Measurements from ENCODE around the gene ADIPOR2.

ADIPOR2 gene

DNA sequence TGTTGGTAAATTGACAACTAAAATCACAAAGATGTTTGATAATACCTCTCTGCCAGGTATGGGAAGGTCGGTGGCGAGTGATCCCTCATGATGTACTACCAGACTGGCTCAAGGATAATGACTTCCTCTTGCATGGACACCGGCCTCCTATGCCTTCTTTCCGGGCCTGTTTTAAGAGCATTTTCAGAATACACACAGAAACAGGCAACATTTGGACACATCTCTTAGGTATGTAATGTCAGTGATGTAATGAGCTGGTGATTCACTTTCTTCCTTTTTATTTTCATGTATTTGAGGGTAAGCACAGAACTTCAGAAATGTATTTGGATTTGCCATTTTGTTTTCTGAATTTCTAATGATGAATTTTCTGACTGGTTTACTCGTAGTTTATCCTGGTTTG is 86.9 kb downstream of the ADIPOR2 start:
- no peak for DNase-seq

DNA sequence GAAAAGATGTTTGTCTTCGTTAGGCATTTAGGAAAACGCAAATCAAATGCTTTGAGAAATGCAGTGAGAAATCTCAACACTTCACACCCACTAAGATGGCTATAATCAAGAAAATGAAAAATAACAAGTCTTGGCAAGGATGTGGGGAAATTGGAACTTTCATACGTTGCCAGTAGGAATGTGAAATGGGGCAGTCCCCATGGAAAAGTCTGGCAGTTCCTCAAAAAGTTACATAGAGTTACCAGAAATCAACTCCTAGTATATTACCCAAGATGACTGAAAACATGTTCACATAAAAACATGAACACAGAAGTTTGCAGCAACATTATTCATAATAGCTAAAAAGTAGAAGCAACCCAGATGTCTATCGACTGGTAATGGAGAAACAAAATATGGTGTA is 88.0 kb downstream of the ADIPOR2 start:
- no peak for DNase-seq

DNA sequence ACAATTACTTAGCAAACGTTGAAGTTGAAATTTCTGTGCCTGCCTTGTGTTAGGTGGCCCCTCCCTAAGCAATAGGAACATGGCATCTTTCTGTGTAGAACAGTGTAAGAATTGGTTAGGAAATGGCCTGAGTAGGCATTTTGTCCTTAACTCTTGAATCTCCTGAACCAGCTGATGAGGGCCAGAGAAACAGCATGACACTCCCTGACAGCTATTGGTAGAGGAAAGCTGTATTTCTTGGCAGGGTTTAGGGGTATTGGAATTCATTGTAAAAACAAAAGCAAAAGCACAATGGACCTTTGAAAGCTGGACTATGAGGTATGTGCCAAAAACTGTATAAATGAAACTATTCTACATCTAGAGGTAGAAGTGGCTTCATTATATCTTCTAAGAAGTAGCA is 88.9 kb downstream of the ADIPOR2 start:
- no peak for DNase-seq

DNA sequence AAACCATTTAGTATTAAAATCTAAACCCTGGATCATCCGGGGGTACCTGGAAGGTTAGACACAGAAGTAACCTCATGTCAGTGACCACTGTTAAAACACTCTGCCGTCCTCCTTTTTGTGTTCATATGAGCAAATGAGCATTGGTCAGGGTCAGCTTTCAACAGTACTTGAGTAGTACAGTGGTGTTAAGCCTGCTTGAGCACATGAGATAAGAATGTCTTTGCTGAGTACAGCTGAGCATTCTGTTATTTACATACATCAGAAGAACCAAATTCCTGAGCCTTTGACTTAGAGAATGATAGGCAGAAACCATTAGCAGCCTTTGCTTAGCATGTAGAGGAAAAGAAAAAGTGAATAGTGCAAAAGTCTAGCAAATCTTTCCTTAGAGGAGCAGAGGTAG is 90.9 kb downstream of the ADIPOR2 start:
- DNase-seq, result no peak

DNA sequence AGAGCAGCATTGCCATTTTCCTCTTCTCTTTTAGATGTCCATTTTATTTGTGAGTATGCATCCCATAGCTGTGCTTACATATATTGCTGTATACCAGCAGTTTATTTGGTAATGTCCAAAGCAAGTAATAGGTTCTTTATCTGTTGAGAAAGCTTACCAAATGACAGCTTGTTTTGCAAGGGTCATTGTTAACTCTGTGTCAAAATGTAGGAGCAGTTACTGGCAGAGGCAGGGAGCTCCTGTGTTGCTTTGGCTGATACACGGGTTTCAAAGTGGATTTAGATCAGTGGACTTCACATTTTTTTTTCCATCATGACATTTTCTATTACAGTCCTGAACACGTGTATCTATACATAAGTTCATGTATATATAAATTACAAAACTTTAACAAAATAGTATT is 91.3 kb downstream of the ADIPOR2 start:
- no peak for DNase-seq

DNA sequence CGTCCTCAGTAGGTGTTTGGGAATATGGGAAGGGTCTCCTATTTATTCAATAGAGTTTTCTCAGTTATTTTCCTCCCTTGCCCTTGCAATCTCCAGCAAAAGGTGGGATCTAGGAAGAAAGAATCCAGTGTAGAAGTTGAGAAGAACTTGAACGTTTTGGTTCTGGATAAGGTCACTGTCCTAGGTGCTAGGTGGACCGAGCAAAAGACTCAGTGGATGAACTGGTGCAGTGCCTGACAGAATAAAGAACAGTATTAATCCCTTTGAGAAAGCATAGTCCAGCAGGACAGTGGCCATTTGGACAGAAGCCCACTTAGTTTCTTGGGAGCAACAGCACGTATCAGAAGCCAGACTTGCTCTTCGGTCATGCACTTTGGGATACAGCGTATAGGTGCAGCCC is 96.8 kb downstream of the ADIPOR2 start:
- no peak for DNase-seq

DNA sequence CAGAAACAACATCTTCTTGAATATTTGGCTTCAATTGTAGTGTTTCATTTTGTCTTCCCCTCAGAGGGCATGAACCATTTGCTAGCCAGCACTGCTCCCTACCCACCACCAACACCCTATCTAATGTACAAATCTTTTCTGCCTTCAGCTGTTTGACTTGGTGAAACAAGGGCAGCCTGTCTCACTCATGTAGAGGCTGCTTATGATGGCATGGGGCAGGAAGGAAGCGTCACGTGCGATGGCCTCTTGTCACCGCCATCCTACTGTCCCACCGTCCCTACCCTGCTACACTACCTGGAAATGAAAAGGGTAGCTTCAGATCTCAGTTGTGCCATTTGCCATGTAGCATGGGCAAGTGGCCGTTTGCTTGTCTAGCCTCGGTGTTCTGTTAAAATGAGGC is 99.6 kb downstream of the ADIPOR2 start:
- DNase-seq, result no peak

DNA sequence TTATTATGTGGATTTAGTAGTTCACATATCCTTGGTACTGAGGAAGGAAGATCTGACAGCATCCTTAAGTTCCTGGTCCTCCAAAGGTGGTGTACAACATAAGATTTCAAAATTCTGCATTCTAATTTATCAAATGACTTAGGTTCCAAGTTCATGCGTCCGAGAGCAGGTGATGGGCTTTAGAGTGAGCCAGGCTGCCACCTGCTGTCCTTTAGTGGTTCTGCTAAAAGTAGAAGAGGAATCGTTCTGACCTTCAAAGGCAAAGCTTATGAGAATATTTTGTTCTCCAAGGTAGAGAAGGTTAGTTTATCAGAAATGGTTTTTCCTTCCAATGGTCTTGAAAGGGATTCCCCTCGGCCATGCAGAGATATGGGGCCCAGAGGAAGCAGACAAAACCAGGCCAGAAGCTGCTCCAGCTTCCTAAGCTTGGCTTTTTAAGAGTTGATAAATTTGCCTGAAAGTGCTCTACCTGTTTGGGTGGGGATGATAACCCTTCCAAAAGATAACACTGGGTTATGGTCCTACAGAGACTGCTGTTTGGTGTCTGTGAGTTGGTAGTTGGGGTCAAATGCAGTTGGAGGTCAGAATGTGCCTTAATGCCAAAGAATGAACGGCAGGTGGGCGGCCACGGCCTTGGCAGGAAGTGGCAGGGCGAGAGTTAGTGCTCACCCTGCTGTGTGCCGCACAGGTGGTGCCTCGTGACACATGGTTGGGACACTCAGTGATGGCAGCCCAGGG is 100.4 kb downstream of the ADIPOR2 start:
- peak; percentile 78 for DNase-seq

DNA sequence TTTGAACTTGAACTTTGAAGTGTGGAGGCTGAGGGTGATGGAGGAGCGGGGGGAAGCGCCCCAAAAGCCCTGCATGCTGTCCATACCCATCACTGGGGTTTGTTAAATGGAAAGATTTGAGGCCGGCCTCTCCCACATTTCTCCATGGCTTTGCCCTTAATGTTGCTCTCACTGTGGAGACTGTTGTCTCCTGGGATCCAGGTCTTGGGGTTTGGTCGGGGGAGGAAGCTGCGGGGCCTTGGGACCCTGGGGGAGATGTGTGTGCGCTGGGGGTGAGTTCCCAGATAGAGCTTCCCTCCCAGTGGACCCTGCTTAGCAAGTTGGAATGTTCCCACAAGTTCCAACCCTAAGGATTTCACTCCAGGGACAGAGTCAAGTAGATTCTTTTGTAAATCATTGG is 101.5 kb downstream of the ADIPOR2 start:
- DNase-seq, result no peak

DNA sequence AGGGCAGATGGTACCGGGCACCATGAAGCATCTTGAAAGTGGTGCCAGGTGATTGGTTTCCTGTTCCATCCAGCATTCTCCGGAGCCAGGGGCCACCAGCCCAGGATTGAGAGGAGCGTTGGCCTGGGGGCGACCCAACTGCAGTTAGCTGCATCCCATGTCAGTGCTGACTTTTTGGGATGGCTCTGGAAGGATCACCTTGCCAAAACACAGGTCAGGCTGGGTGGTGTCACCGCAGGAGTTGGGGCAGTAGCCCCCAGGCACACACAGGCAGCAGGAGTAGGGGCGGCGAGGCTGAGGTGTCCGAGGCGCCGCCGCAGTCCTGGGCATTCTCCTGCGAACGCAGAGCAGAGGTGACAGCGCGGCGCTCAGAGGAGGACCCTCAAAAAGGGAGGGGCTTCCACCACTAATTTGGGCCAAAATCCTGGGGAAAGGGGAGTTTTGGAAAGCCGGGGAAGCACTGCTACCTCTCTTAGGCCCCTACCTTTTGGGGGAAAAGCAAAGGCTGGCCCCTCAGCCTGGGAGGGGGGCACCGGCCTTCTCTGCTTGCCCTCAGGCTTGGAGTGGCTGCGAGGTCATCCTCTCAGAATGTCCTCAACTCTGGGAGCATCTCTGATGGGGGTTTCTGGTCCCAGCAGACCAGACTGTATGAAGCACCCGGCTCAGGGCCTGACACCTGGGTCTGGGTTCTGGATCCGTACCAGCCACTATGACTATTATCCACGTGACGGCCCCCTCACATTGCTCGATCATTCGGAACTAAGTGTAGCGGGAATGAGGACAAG is 102.7 kb downstream of the ADIPOR2 start:
- DNase-seq, result no peak

DNA sequence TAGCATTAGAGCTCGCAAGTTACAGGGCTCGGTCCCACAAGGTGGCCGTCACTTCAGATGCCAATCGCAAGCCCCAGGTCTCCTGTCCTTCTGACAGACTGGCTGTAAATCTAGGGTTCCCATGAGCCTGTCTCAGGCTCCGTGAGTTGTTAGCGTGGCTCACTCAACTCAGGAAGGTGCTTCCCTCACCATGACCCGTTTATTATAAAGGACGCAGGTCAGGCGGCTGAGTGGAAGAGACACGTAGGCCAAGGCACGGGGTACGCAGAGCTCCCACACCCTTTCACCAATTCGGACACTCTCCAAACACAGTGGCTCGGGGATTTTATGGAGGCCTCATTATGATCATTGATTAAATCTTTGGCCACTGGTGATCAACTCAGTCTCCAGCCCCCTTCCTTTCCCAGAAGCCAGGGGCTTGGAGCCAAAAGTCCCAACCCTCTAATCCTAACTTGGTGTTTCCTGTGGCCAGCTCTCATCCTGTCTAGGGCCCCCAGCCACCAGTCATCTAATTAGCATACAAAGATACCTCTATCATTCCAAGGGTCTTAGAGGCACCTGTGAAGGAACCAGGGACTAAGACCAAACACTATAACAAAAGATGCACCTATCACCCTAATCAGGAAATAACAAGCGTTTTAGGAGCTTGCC is 103.7 kb downstream of the ADIPOR2 start:
- DNase-seq, result no peak

DNA sequence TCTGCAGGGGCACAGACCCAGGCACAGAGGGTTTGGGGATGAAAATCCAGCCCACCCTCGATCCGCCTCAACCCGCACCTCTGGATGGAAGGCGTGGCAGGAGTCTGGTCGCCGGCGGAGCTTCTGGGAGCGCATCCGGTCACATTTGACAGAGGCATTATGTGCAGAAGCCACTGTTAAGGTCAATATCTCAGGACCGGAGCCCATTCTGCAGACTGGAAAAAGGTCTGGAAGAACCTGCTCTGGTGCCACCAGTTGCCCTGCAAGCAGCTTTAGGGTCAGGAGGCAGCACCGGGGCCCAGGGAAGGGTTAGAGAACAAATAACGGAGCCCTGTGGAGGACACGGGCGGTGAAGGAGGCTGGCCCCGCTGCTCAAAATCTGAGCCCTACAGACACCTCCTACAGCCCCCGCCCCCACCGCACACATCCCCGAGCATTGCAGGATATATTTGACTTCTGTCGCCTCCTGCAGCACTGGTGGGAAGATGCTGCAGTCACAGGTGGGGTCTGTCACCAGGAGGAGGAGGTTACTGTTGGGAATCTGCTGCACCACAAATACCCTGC is 104.4 kb downstream of the ADIPOR2 start:
- DNase-seq, result no peak

DNA sequence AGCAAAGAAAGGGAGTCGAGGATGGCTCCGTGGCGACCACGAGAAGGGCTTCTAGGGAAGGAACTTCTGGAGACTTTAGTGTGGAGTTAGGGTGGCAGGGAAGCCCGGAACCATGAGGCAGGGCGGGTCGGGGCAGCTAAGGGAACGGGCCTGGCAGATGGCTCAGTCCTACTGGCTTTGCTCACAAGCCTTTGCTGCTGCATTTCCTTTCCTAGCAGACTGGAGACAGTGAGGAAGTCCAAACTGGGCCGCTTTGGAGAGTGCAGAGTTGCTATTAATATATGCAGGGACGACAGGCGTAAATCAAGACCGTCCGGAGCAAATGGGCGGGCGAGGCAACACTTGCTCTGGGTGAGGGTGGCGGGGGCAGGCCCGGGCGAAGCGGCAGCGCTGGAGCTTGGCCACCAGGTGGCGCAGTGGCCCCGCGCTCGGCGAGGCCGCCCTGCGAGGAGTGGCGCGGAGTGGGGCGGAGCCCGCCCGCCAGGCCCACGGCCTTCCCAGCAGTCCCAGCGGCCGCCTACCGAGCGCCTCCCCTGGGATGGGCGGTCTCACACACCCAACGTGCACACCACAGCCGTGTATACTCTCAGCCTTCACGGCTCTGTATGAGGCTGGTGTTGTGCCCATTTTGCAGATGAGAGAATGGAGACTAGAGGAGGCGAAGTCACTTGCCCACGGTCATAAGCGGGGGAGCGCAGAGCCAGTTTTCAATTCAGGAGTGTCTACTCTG is 105.1 kb downstream of the ADIPOR2 start:
- DNase-seq, result peak; percentile 94

DNA sequence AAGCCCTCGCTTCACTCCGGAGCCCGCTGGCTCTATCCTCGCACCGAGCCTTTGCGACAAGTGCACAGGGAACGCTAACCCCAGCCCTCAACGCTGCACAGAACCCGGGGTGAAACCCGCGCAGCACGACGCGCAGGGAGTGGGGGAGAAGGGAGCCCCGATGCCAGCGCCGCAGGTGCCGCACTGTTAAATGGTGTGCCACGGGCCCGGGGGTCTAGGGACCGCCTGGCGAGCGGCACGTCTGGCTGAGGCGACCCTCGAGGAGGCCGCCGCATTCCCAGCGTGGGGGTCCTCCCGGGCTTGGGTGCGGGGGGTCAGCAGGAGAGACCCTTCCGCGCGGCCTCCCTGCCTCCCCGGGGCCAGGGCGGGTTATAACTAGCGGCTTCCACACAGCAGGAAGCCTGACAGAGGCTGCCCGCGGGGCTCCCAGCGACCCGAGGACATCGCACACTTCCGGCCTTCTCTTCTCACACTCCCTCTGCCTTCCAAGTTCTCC is 105.7 kb downstream of the ADIPOR2 start:
- peak; percentile 43 for DNase-seq

DNA sequence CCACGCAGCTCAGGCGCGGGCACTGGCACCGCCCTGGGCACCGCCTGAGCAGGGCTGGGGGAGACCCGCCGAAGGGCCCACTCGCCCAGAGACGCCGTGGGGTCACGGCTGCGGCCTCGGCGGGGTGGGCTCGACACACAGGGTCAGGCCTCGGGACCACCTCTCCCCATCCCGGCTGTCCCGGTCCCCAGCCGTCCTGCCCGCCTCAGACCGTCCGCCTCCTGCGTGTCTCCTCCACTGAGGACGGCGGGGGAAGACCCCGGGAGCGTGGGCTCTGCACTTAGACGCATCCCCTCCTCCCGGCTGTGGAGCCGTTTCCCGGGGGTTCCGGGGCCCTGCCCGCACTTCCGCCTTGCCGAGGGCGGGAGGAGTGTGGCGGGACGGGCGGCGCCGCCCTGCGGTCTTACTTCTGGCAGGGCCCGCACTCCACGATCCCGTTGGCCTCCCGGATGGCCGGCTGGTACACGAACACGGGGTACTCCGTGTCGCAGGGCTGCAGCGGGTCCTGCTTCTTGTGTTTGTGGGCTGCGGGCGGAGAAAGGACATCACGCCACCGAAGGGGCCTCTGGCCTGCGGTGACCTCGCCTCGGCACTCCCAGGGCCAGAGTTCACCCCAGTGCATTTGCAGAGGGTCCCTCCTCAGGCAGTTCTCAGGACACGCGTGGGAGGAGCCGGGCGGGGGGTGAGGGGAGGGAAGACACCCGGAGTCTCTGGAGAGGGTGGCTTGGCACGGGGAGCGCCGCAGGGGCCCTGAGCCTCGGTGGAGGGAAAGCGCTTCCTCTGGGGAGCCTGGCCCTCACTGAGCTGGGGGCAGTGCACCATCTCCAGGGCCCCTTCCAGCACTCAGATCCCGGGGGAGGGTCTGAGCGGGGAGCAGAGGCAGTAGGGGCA is 106.4 kb downstream of the ADIPOR2 start:
- DNase-seq, result peak; percentile 64

DNA sequence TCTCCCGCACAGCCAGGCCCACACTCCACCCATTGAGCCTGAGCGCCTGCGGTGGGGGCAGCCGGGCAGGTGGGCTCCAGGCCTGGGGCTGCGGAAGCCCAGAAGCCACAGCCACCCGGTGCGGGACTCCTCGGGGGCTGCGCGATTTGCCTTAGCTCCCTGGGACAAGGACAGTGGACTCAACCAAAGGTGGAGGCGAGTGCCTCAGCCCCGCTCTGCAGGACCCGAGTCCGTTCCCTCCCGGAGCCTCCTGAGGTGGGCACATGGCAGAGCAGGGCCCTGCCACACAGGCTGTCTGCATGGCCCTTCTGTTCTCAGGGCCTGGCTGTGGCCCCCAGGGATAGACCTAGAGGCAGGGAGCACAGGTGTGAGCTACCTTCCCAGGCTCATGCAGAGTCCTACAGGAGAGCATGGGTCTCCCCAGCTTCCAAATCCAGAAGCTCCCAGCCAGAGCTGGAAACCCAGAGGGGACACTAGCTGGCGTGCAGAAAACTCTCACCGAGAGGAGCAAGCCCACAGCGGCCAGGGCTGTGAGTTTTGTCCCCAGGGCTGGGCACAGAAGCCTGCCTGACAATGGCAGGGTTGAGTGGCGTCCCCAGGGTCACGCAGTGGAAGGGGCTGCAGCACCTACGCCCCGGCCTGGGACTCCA is 107.2 kb downstream of the ADIPOR2 start:
- no peak for DNase-seq

DNA sequence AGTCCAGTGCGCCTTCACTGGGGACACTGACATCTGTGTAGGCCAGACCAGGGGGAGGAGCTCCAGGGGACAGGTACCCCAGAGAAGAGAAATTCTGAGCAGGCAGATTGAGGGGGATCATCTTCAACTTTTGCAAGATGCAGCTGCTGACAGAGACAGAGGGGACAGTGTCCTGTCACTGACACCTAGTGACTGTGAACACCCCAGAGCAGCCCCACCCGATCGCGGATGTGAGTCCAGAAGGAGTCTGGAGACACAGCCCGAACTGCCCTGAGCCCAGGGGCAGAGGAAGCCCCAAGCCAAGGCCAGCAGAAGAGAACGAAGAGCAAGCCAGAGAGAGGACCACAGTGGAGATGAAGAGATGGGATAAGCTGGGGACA is 107.8 kb downstream of the ADIPOR2 start:
- DNase-seq, result no peak

DNA sequence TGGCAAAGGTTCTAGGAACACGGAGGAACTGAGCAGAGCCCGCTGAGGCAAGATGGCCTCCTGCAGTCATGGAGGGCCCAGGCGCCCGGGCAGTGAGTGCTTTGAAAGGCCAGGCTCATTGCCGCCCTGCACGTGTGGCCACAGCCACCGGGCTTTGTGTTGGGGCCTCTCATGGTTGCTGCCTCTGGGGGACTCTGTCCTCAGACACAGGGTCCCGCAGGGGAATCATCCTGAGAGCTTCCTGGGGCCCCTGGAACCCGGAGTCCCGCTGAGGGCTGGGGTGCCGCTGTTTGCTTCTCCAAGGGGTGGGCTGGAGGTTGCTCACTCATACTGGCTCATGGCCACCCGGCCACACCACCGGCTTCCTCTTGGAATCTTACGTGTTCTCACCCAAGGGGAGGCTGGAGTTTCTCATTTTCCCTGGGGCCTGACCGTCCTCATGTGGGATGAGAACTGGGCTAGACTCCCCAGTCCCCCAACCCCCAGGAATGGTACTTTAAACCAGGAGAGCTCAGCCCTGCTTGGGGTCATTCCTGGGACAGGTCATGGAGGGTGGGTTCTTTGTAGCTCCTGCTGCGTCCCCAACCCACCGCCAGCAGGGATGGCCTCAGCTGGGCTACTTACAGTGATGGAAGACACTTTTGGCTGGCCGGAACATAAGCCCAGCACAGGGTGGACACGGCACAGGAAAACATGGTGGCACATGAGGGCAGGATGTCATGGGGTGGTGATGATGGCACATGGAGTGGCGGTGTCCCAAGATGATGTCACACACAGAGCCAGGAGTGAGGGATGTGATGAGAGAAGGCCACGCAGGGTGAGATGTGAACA is 108.4 kb downstream of the ADIPOR2 start:
- no peak for DNase-seq

DNA sequence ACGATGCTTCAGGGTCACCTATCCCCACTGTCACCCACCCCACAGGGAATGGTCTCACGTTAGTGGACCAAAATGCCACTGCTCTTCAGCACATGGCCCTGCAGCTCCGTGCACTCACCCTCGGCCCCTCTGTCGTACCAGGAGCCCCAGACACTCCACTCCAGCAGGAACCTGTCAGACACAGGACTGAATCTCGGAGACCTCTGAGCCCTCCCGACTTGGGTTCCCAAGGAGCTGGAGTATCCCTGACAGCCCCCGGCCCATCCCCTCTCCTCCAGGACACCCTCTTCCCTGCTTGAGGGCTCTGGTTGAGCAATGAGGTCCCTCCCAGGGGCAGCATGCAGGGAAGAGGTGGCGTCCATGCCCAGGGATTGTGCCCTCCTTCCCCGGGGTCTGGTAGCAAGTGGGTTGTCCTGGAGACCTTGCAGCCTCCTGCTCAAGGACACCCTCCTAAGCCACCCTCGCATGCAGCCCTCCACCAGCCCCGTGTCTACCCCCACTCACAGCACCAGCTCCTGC is 109.1 kb downstream of the ADIPOR2 start:
- DNase-seq, result no peak

Data from CD4-positive, alpha-beta T cell treated with Interleukin-10 for 1 hour (primary cell).